OCI-LY1 (cell line): ENCODE results near the gene RBM25.

ENCODE experiments used
- EZH2 ChIP-seq: fragments of 200-600 bp; sonication (generic), shearing (Covaris generic); IDR thresholded peaks from 2 replicates; pipeline ENCODE4 v1.8.0; 2017; ENCODE audit warnings: borderline replicate concordance, mixed run types, mild to moderate bottlenecking, antibody characterized with exemption, low read length, moderate library complexity, mixed read lengths
- TF ChIP-seq, protein P1 (sequence below): fragments of 200-600 bp; sonication (generic), shearing (Covaris generic); IDR thresholded peaks from 2 replicates; pipeline ENCODE4 v1.5.1; 2017; ENCODE audit warnings: mild to moderate bottlenecking, antibody characterized with exemption, low read length, moderate library complexity, mixed read lengths

DNA sequence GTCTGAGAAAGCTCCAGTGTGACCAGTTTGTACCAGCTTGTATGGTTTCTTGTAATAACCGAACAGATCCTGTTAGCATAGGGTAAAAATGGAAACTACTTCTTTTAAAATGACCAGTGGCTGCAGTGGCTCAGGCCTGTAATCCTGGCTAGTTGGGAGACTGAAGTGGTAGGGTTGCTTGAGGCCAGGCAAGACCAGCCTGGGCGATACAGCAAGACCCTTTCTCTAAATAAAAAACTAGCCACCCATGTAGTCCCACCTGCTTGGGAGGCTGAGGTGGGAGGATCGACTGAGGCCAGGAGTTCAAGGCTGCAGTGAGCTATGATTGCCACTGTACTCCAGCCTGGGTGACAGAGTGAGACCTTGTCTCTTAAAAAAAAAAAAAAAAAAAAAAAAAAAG is 85.3 kb downstream of the RBM25 start:
- TF ChIP-seq, protein P1, sequence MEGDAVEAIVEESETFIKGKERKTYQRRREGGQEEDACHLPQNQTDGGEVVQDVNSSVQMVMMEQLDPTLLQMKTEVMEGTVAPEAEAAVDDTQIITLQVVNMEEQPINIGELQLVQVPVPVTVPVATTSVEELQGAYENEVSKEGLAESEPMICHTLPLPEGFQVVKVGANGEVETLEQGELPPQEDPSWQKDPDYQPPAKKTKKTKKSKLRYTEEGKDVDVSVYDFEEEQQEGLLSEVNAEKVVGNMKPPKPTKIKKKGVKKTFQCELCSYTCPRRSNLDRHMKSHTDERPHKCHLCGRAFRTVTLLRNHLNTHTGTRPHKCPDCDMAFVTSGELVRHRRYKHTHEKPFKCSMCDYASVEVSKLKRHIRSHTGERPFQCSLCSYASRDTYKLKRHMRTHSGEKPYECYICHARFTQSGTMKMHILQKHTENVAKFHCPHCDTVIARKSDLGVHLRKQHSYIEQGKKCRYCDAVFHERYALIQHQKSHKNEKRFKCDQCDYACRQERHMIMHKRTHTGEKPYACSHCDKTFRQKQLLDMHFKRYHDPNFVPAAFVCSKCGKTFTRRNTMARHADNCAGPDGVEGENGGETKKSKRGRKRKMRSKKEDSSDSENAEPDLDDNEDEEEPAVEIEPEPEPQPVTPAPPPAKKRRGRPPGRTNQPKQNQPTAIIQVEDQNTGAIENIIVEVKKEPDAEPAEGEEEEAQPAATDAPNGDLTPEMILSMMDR, result no peak
- TF ChIP-seq EZH2, result no peak
